Ovary (tissue), 3 donors: ENCODE measurements around the gene ALX3.

Experiments used
- EP300 ChIP-seq: sonication (generic); formaldehyde crosslinking; IDR thresholded peaks from one replicate; pipeline ENCODE4 v1.6.1; 2017; ENCODE audit warnings: antibody characterized with exemption
- POLR2A ChIP-seq: fragments of 450-650 bp; IDR thresholded peaks from one replicate; pipeline ENCODE4 v1.6.1; 2017; ENCODE audit warnings: antibody characterized with exemption, mild to moderate bottlenecking, moderate library complexity
- TF ChIP-seq, protein P1 (sequence below), 3 donors: fragments of 450-650 bp in 2 of 3; fragments of 200-600 bp in 1 of 3; IDR thresholded peaks; one replicate each; pipeline versions ENCODE4 v1.5.1 to v1.8.0; 2016 to 2022; ENCODE audit warnings: antibody characterized with exemption in 3 of 3, mild to moderate bottlenecking in 1 of 3
- donor health status: DM: no; HTN: no; CAD: no.

- TF ChIP-seq, protein P1, sequence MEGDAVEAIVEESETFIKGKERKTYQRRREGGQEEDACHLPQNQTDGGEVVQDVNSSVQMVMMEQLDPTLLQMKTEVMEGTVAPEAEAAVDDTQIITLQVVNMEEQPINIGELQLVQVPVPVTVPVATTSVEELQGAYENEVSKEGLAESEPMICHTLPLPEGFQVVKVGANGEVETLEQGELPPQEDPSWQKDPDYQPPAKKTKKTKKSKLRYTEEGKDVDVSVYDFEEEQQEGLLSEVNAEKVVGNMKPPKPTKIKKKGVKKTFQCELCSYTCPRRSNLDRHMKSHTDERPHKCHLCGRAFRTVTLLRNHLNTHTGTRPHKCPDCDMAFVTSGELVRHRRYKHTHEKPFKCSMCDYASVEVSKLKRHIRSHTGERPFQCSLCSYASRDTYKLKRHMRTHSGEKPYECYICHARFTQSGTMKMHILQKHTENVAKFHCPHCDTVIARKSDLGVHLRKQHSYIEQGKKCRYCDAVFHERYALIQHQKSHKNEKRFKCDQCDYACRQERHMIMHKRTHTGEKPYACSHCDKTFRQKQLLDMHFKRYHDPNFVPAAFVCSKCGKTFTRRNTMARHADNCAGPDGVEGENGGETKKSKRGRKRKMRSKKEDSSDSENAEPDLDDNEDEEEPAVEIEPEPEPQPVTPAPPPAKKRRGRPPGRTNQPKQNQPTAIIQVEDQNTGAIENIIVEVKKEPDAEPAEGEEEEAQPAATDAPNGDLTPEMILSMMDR (IDR thresholded peaks at IDR 0.05), result no peak
- TF ChIP-seq POLR2A, result no peak
- no peak for TF ChIP-seq EP300
Measured at GRCh38 chr1:110092991-110093390, 22.5 kb upstream of the ALX3 start.
